Adrenal gland (tissue), 5 donors: ENCODE data around the gene RRAGD.

Source experiments
- CTCF ChIP-seq, 6 experiments: fragments of 450-650 bp in 4 of 6; fragments of 200-600 bp in 2 of 6; sonication (generic) in 1 of 6; IDR thresholded peaks; 1 replicate in 5 of 6; 2 replicates in 1 of 6; pipeline versions ENCODE4 v1.5.1 to v1.8.0; 2016 to 2021; ENCODE audit warnings: antibody characterized with exemption in 6 of 6, mild to moderate bottlenecking in 2 of 6, moderate library complexity in 1 of 6
- POLR2A ChIP-seq, 2 donors: fragments of 450-650 bp; IDR thresholded peaks; one replicate each; pipeline ENCODE4 v1.6.1; 2017; ENCODE audit warnings: antibody characterized with exemption in 2 of 2, mild to moderate bottlenecking in 2 of 2, moderate library complexity in 1 of 2
- donor health status: DM: no; HTN: no; CAD: no.

GRCh38 chr6:89330910-89331309, 81.2 kb downstream of the RRAGD start:
- no peak for TF ChIP-seq CTCF (IDR thresholded peaks at IDR 0.05)
- no peak for TF ChIP-seq POLR2A (IDR thresholded peaks at IDR 0.05)
